B cell (primary cell): ENCODE results near the gene CEACAM16.
A peak's percentile ranks its signal among the peaks of the same experiment; 100 is the strongest.

Source experiments
- CTCF ChIP-seq: fragments of 200-600 bp; IDR thresholded peaks from one replicate; pipeline ENCODE4 v1.8.0; 2022; ENCODE audit warnings: antibody characterized with exemption, mild to moderate bottlenecking
- EZH2 ChIP-seq: IDR thresholded peaks from 2 replicates; pipeline ENCODE4 v1.6.1; 2012; ENCODE audit warnings: borderline replicate concordance, low read depth, mild to moderate bottlenecking, moderate library complexity, low read length; ENCODE audit not compliant: insufficient read depth, poor library complexity, severe bottlenecking

- TF ChIP-seq CTCF (peak; percentile 79), EZH2 (no peak)
Measured at GRCh38 chr19:44653977-44654774, 44.8 kb upstream of the CEACAM16 start.
